H9 (cell line): ENCODE results near the gene DENND1C. TPM values are rescaled to one million over a fixed set of nuclear protein-coding genes. Genes with fewer than 3 reads are reported as not detected.

Experiments
- DNase-seq: peaks from one replicate; pipeline ENCODE4 v3.0.0-alpha.2; 2017
- H2AFZ ChIP-seq: one replicate; pipeline ENCODE4 v1.6.1; 2013; ENCODE audit warnings: mild to moderate bottlenecking, low read length, control low read depth, moderate library complexity
- H2AK5ac ChIP-seq: 2 replicates; pipeline ENCODE4 v1.6.1; 2013; ENCODE audit warnings: low read length, control low read depth, mixed read lengths; ENCODE audit not compliant: insufficient read length
- H2BK120ac ChIP-seq: one replicate; pipeline ENCODE4 v1.6.1; 2013; ENCODE audit warnings: low read depth, mild to moderate bottlenecking, low read length, control low read depth, inconsistent platforms; ENCODE audit not compliant: poor library complexity, severe bottlenecking
- H2BK12ac ChIP-seq: 2 replicates; pipeline ENCODE4 v1.6.1; 2013; ENCODE audit warnings: low read length, control low read depth, mixed read lengths, low read depth; ENCODE audit not compliant: insufficient read length
- H2BK15ac ChIP-seq: 2 replicates; pipeline ENCODE4 v1.6.1; 2013; ENCODE audit warnings: low read depth, low read length, control low read depth
- H2BK20ac ChIP-seq: one replicate; pipeline ENCODE4 v1.6.1; 2013; ENCODE audit warnings: low read depth, mild to moderate bottlenecking, low read length, control low read depth, inconsistent platforms; ENCODE audit not compliant: poor library complexity, severe bottlenecking
- H2BK5ac ChIP-seq: 2 replicates; pipeline ENCODE4 v1.6.1; 2013; ENCODE audit warnings: low read length, control low read depth, mixed read lengths; ENCODE audit not compliant: insufficient read length
- H3K14ac ChIP-seq: 2 replicates; pipeline ENCODE4 v1.6.1; 2013; ENCODE audit warnings: low read length, control low read depth; ENCODE audit not compliant: insufficient read depth
- H3K18ac ChIP-seq: 2 replicates; pipeline ENCODE4 v1.6.1; 2013; ENCODE audit warnings: low read depth, mild to moderate bottlenecking, mixed read lengths, low read length, control low read depth; ENCODE audit not compliant: insufficient read length
- H3K23ac ChIP-seq: 2 replicates; pipeline ENCODE4 v1.6.1; 2013; ENCODE audit warnings: low read length, control low read depth, mixed read lengths, low read depth; ENCODE audit not compliant: insufficient read length
- H3K23me2 ChIP-seq: 2 replicates; pipeline ENCODE4 v1.6.1; 2013; ENCODE audit warnings: low read depth, mild to moderate bottlenecking, mixed read lengths, low read length, control low read depth; ENCODE audit not compliant: insufficient read length, poor library complexity, severe bottlenecking
- H3K27ac ChIP-seq: 2 replicates; pipeline ENCODE4 v1.5.1; 2013; ENCODE audit warnings: low read length, control low read depth, mixed read lengths, low read depth; ENCODE audit not compliant: insufficient read length
- H3K27me3 ChIP-seq: 2 replicates; pipeline ENCODE4 v1.6.1; 2013; ENCODE audit warnings: low read length, control low read depth, inconsistent platforms; ENCODE audit not compliant: insufficient read depth
- H3K4ac ChIP-seq: 2 replicates; pipeline ENCODE4 v1.6.1; 2013; ENCODE audit warnings: low read depth, mild to moderate bottlenecking, control low read depth, inconsistent platforms, low read length, moderate library complexity
- H3K4me1 ChIP-seq: 2 replicates; pipeline ENCODE4 v1.6.1; 2013; ENCODE audit warnings: low read length, control low read depth, inconsistent platforms; ENCODE audit not compliant: insufficient read depth
- H3K4me2 ChIP-seq: 2 replicates; pipeline ENCODE4 v1.6.1; 2013; ENCODE audit warnings: low read length, control low read depth, mixed read lengths; ENCODE audit not compliant: insufficient read length, insufficient read depth
- H3K56ac ChIP-seq: 2 replicates; pipeline ENCODE4 v1.6.1; 2013; ENCODE audit warnings: low read depth, mild to moderate bottlenecking, mixed read lengths, low read length, control low read depth; ENCODE audit not compliant: insufficient read length
- H3K79me1 ChIP-seq: 2 replicates; pipeline ENCODE4 v1.6.1; 2013; ENCODE audit warnings: low read depth, mild to moderate bottlenecking, moderate library complexity, low read length, control low read depth, inconsistent platforms; ENCODE audit not compliant: insufficient read depth, poor library complexity, severe bottlenecking
- H3K79me2 ChIP-seq: 2 replicates; pipeline ENCODE4 v1.6.1; 2013; ENCODE audit warnings: low read length, control low read depth, inconsistent platforms; ENCODE audit not compliant: insufficient read depth
- H3K9ac ChIP-seq: 2 replicates; pipeline ENCODE4 v1.6.1; 2013; ENCODE audit warnings: low read length, control low read depth, mixed read lengths; ENCODE audit not compliant: insufficient read length; ENCODE audit errors: extremely low read depth
- H3K9me3 ChIP-seq: one replicate; pipeline ENCODE4 v1.6.1; 2013; ENCODE audit warnings: low read depth, low read length, inconsistent platforms; ENCODE audit not compliant: control insufficient read depth
- H3T11ph ChIP-seq: one replicate; pipeline ENCODE4 v1.6.1; 2013; ENCODE audit warnings: mild to moderate bottlenecking, low read length, control low read depth, inconsistent platforms
- H4K20me1 ChIP-seq: one replicate; pipeline ENCODE4 v1.6.1; 2013; ENCODE audit not compliant: control insufficient read depth, insufficient read length, insufficient read depth
- H4K5ac ChIP-seq: 2 replicates; pipeline ENCODE4 v1.6.1; 2013; ENCODE audit warnings: low read depth, mild to moderate bottlenecking, mixed read lengths, low read length, control low read depth; ENCODE audit not compliant: insufficient read length
- H4K8ac ChIP-seq: replicated peaks from 2 replicates; pipeline ENCODE4 v1.6.1; 2013; ENCODE audit warnings: low read length, control low read depth, mixed read lengths, low read depth; ENCODE audit not compliant: insufficient read length
- H4K91ac ChIP-seq: 2 replicates; pipeline ENCODE4 v1.6.1; 2013; ENCODE audit warnings: low read depth, mild to moderate bottlenecking, moderate library complexity, mixed read lengths, low read length, control low read depth; ENCODE audit not compliant: insufficient read length
- H3K27ac Mint-ChIP-seq, 3 experiments: 2 replicates in 2 of 3; 3 replicates in 1 of 3; pipeline ENCODE4 v1.8.0; 2020 to 2021; ENCODE audit warnings: mixed read lengths in 3 of 3, mild to moderate bottlenecking in 1 of 3, moderate library complexity in 1 of 3
- H3K27me3 Mint-ChIP-seq: 2 replicates; pipeline ENCODE4 v1.8.0; 2021; ENCODE audit warnings: low read depth, mild to moderate bottlenecking, moderate library complexity, mixed read lengths
- H3K36me3 Mint-ChIP-seq, 3 experiments: 2 replicates in 2 of 3; 3 replicates in 1 of 3; pipeline ENCODE4 v1.8.0; 2020 to 2021; ENCODE audit warnings: low read depth in 3 of 3, mixed read lengths in 3 of 3; ENCODE audit not compliant: insufficient read depth in 1 of 3
- H3K4me1 Mint-ChIP-seq, 2 experiments: 2 replicates each; pipeline ENCODE4 v1.8.0; 2020; ENCODE audit warnings: mixed read lengths in 2 of 2
- H3K4me3 Mint-ChIP-seq, 2 experiments: 2 replicates in 1 of 2; 3 replicates in 1 of 2; pipeline ENCODE4 v1.8.0; 2020 to 2021; ENCODE audit warnings: mild to moderate bottlenecking in 2 of 2, mixed read lengths in 2 of 2, moderate library complexity in 1 of 2
- H3K9me3 Mint-ChIP-seq, 2 experiments: 2 replicates in 1 of 2; 3 replicates in 1 of 2; pipeline ENCODE4 v1.8.0; 2020; ENCODE audit warnings: mild to moderate bottlenecking in 2 of 2, mixed read lengths in 2 of 2, moderate library complexity in 1 of 2
- WGBS: extraction: QIAGEN DNeasy Blood & Tissue Kit; methylation state at CpG from one replicate; pipeline ENCODE4 v1.1.7; 2013; ENCODE audit warnings: missing lambda C conversion rate, low lambda C conversion rate, mixed read lengths; ENCODE audit not compliant: insufficient read length; ENCODE audit errors: extremely low coverage; 5-methylcytosine and 5-hydroxymethylcytosine counted together
- total RNA-seq: library from RNA; stranded (reverse); gene quantifications from 2 replicates; pipeline ENCODE4 v1.2.1, GENCODE V29; 2021
- TF ChIP-seq, protein P1 (sequence below): fragments of 200-600 bp; sonication (generic); conservative IDR thresholded peaks from 3 replicates; pipeline ENCODE4 v1.8.0; 2021; ENCODE audit warnings: antibody characterized with exemption, mild to moderate bottlenecking

DENND1C gene
- total RNA-seq, 1 experiment from 2014 or later: 2.4 TPM

DNA sequence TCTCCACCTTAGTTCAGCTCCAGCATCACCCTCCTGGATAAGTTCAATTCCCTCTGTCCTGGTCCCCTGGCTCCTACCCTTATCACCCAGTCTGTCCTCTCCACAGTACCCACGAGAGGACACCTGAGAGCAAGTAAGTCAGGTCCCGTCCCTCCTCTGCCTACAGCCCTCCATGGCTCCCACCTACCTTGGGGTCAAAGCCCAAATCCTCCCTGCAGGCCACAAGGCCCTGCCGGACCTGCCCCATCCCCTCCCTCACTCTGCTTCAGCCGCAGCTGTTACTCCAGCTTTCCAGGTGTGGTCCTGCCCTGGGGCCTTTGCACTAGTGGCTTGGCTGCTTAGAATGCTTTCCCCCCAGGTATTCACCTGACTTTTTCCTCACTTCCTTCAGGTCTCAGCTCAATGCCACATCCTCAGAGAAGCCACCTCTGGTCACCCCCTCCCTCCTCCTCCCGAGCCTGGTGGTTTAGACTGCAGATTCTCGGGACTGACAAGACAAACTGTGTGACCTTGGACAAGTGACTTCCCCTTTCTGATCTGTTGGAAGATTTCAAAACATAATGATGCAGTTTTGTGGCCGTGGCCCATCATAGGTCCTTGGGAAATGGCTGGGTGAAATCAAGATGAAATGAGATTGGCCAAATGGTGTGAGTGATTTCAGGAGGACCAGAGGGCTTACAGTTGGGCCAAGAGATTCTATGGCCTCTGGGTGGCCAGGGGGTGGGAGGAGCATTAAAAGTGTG, 16.9 kb upstream of the DENND1C start:
- Histone ChIP-seq H3K27me3 (no peaks in the 10 kb centered on the region), H3K18ac (no peak overlapping the region), H3K23ac (no peak overlapping the region), H2BK5ac (no peak overlapping the region), H3K4me1 (no peaks in the 10 kb centered on the region), H2AK5ac (no peak overlapping the region), H3K79me2 (no peaks in the 10 kb centered on the region), H4K8ac (no peak overlapping the region), H3K79me1 (no peaks in the 10 kb centered on the region), H3K9ac (no peak overlapping the region), H4K91ac (no peak overlapping the region), H2AFZ (no peak overlapping the region), H2BK20ac (no peak overlapping the region), H3K14ac (no peak overlapping the region), H2BK120ac (no peak overlapping the region), H3K23me2 (peaks cover 9% of the 10 kb centered on the region), H3K9me3 (no peaks in the 10 kb centered on the region), H2BK12ac (no peak overlapping the region), H3K56ac (no peak overlapping the region), H2BK15ac (no peak overlapping the region), H3K27ac (no peak overlapping the region), H4K20me1 (no peaks in the 10 kb centered on the region), H3T11ph (no peak overlapping the region), H3K4ac (no peak overlapping the region), H4K5ac (no peak overlapping the region), H3K4me2 (no peak overlapping the region)
- H3K9me3 Mint-ChIP-seq: no peaks in the 10 kb centered on the region
- TF ChIP-seq, protein P1, sequence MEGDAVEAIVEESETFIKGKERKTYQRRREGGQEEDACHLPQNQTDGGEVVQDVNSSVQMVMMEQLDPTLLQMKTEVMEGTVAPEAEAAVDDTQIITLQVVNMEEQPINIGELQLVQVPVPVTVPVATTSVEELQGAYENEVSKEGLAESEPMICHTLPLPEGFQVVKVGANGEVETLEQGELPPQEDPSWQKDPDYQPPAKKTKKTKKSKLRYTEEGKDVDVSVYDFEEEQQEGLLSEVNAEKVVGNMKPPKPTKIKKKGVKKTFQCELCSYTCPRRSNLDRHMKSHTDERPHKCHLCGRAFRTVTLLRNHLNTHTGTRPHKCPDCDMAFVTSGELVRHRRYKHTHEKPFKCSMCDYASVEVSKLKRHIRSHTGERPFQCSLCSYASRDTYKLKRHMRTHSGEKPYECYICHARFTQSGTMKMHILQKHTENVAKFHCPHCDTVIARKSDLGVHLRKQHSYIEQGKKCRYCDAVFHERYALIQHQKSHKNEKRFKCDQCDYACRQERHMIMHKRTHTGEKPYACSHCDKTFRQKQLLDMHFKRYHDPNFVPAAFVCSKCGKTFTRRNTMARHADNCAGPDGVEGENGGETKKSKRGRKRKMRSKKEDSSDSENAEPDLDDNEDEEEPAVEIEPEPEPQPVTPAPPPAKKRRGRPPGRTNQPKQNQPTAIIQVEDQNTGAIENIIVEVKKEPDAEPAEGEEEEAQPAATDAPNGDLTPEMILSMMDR: no peak
- H3K27ac Mint-ChIP-seq: no peak overlapping the region; a peak in 2 of 7 replicates
- H3K4me3 Mint-ChIP-seq: no peak overlapping the region
- no CpG with 5 or more reads among the region's 7 CpGs for WGBS
- H3K36me3 Mint-ChIP-seq: peaks cover 0 to 24% (median 4%) of the 10 kb centered on the region in 3 experiments
- H3K27me3 Mint-ChIP-seq: peaks cover 25% of the 10 kb centered on the region
- peaks cover 7 to 9% of the 10 kb centered on the region in 2 experiments for H3K4me1 Mint-ChIP-seq
- no peak for DNase-seq
